ENCODE measurements around the gene CP. TPM values are rescaled to one million over a fixed set of nuclear protein-coding genes. Genes with fewer than 3 reads are reported as not detected.
A peak's percentile ranks its signal among the peaks of the same experiment; 100 is the strongest.

The CP gene
- total RNA-seq, 2 experiments from 2014 or later: not detected

DNA sequence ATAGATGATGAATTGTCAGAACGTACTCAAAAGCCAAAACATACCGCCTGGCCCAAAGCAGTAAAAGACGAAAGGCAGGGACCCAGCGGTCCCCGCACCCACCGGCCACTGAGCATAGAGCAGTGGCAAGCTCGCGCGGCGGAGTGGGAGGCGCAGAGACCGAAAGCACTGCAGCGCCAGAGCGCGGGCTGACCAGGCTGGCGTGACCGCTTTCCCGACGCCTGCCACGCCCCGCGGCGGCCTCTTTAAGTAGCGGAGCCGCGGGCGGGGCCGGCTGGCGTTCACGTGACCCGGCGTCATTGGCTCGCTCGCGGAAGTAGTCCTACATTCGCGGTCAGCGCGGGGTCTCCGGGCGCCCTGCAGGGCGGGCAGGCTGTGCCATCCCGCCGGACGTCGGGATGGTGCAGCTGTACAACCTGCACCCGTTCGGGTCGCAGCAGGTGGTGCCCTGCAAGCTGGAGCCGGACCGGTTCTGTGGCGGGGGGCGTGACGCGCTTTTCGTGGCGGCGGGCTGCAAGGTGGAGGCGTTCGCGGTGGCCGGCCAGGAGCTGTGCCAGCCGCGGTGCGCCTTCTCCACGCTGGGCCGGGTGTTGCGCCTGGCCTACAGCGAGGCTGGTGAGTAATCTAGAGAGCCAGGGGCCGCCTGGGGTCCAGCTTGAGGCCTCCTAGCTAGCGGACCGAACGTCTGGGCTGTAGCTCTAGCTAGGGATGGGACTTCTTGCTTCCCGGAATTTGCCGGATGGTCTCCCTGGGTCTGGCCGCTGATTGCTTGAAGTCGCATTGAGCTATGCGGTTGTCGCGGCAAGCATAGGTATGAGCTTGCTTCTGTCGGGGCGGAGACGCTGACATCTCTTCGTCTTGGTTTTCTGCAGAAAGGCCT lies 92.1 kb downstream of the CP start, which contains the start of gene HPS3:
Gene HPS3, plus strand, starts transcription at position 313 of the 880 bp plus-strand sequence. Its CDS starts 86 bp downstream, at position 399.
- Mint-ChIP-seq H3K27ac (peak within 1 kb of the TSS; percentile 79), H3K36me3 (peaks cover 6% of the 10 kb centered on the region), H3K27me3 (peaks cover 4% of the 10 kb centered on the region), H3K9me3 (no peaks in the 10 kb centered on the region), H3K4me3 (peak within 1 kb of the TSS; percentile 97), H3K4me1 (ENCODE audit: low read depth) (peaks cover 39% of the 10 kb centered on the region)
- intact Hi-C loops (cut with micrococcal nuclease): loop anchor here (1.0 to 10.0 kb wide), 6 partner anchors 23 to 265 kb away; partner anchors contain the start of genes CPA3, GYG1 and HLTF
- DNase-seq: peak; percentile 89
- CTCF ChIA-PET: interaction anchor here (0.7 to 4.9 kb wide), 12 partner anchors 10 to 679 kb away, joined by 3 to 28 read pairs (median 4); no protein-coding TSS in a partner anchor
- POLR2A ChIA-PET: interaction anchor here (0.7 to 1.0 kb wide), 2 partner anchors 137 to 138 kb away, joined by 3 read pairs; partner anchors contain the start of gene GYG1

DNA sequence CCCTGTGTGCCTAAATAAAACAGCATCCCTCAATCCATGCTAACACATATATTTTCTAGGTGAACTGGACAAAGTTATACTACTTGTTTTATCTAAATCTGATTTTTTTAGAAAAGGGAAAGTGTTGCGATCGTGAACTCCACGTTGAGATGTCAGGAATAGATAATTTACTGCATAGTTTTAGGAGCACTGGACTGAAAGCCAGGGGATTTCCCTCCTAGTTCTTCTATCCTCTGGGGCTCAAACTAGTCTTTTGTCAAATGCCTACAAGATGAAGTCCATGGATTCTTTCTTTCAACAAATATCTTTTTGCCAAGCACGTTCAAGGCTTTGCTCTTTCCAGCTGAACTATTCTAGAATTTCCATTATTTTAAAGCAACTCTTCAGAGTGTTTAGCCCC lies 92.8 kb downstream of the CP start:
- no peak for DNase-seq
- peak overlapping the region; percentile 97 for H3K4me3 Mint-ChIP-seq
- ChIA-PET POLR2A (interaction anchor here (1.0 kb wide), 1 partner anchor 136 kb away, joined by 3 read pairs; no protein-coding TSS in a partner anchor), CTCF (interaction anchor here (0.7 to 4.9 kb wide), 6 partner anchors 9 to 181 kb away, joined by 3 to 28 read pairs (median 4); no protein-coding TSS in a partner anchor)
- peaks cover 8% of the 10 kb centered on the region for H3K27me3 Mint-ChIP-seq
- H3K4me1 Mint-ChIP-seq (ENCODE audit: low read depth): peaks cover 39% of the 10 kb centered on the region
- H3K27ac Mint-ChIP-seq: peak overlapping the region; percentile 62
- peaks cover 4% of the 10 kb centered on the region for H3K36me3 Mint-ChIP-seq
- H3K9me3 Mint-ChIP-seq: no peaks in the 10 kb centered on the region
- intact Hi-C loops (cut with micrococcal nuclease): loop anchor here (1.0 to 10.0 kb wide), 6 partner anchors 23 to 264 kb away; partner anchors contain the start of genes CPA3, GYG1 and HLTF

DNA sequence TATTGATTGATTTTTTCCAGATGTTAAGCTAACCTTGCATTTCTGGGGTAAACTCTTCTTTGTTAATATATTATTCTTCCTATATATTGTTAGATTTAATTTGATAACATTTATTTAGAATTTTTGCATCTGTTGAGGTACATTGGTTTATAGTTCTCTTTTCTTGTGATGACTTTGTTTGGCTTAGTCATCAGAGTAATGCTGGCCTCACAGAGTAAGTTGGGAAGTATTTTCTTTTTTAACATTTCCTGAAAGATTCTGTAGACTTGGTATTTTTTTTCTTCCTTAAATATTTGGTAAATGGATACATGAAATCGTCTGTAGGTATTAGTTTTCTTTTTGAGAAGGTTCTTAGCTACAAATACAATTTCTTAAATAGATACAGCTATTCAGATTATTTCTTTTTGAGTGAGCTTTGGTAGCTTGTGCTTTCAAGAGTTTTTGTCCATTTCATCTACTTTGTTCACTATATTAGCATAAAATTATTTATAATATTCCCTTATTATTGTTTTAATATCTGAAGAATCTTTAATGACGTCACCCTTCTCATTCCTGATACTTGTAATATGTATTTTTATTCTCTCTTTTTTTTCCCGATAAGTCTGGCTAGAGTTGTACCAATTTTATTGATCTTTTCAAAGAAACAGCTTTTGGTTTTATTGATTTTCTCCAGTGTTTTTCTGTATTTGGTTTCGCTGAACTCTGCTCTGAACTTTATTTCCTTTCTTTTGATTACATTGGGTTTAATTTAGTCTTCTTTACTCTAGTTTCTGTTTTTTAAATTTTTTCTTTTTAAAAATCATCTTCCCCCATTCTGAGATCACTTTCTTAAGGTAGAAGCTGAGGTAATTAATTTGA lies 98.7 kb downstream of the CP start:
- no peaks in the 10 kb centered on the region for H3K4me1 Mint-ChIP-seq (ENCODE audit: low read depth)
- DNase-seq: no peak
- CTCF ChIA-PET: interaction anchor here (1.0 to 1.3 kb wide), 2 partner anchors 151 to 168 kb away, joined by 3 read pairs; no protein-coding TSS in a partner anchor
- POLR2A ChIA-PET: no interaction called here
- intact Hi-C loops (cut with micrococcal nuclease): loop anchor here (10.0 kb wide), 1 partner anchor 258 kb away; the partner anchor contains the start of gene CPA3
- H3K4me3 Mint-ChIP-seq: no peak overlapping the region
- H3K27me3 Mint-ChIP-seq: peaks cover 8% of the 10 kb centered on the region
- no peak overlapping the region for H3K27ac Mint-ChIP-seq
- H3K9me3 Mint-ChIP-seq: no peaks in the 10 kb centered on the region
- H3K36me3 Mint-ChIP-seq: no peaks in the 10 kb centered on the region

Other genes with a start within 250 kb of the CP start
- gene GYG1, start 230.3 kb downstream of the CP start, total RNA-seq: 10 to 100 TPM; 21.5 to 22.1 TPM
- 10 to 100 TPM; 22.3 to 25.1 TPM for gene HLTF, start 135.3 kb downstream of the CP start, total RNA-seq
- 10 to 100 TPM; 23.0 to 25.2 TPM for gene HPS3, start 92.2 kb downstream of the CP start, total RNA-seq
- not detected for gene TM4SF18, start 111.8 kb upstream of the CP start, total RNA-seq
- gene TM4SF1, start 155.8 kb upstream of the CP start, total RNA-seq: under 1 TPM; 0.83 to 0.92 TPM

All from activated CD4-positive, alpha-beta memory T cell treated with anti-CD3 and anti-CD28 coated beads for 36 hours (primary cell).